ENCODE results near the gene CD82.

The CD82 gene

GRCh38 chr11:44600839-44601383 is 35.4 kb downstream of the CD82 start:
- intact Hi-C loops (cut with micrococcal nuclease): no loop called here
- Mint-ChIP-seq H3K9me3 (no peaks in the 10 kb centered on the region), H3K4me1 (ENCODE audit: low read depth) (peaks cover 6% of the 10 kb centered on the region), H3K27ac (no peak overlapping the region), H3K4me3 (no peak overlapping the region), H3K27me3 (no peaks in the 10 kb centered on the region), H3K36me3 (ENCODE audit: low read depth) (peaks cover 19% of the 10 kb centered on the region)

- Mint-ChIP-seq H3K36me3 (ENCODE audit: low read depth) (peaks cover 19% of the 10 kb centered on the region), H3K9me3 (no peaks in the 10 kb centered on the region), H3K27me3 (no peaks in the 10 kb centered on the region), H3K4me3 (no peak overlapping the region), H3K27ac (no peak overlapping the region), H3K4me1 (ENCODE audit: low read depth) (peaks cover 4% of the 10 kb centered on the region)
- intact Hi-C loops (cut with micrococcal nuclease): no loop called here
These were observed 36.3 kb downstream of the CD82 start for GRCh38 chr11:44601471-44602370.

- H3K9me3 Mint-ChIP-seq: no peaks in the 10 kb centered on the region
- H3K4me3 Mint-ChIP-seq: no peak overlapping the region
- H3K27ac Mint-ChIP-seq: no peak overlapping the region
- H3K36me3 Mint-ChIP-seq (ENCODE audit: low read depth): peaks cover 19% of the 10 kb centered on the region
- intact Hi-C loops (cut with micrococcal nuclease): no loop called here
- H3K4me1 Mint-ChIP-seq (ENCODE audit: low read depth): no peaks in the 10 kb centered on the region
- no peaks in the 10 kb centered on the region for H3K27me3 Mint-ChIP-seq
These were observed 37.4 kb downstream of the CD82 start for GRCh38 chr11:44602891-44603310.

- Mint-ChIP-seq H3K4me3 (no peak overlapping the region), H3K36me3 (ENCODE audit: low read depth) (peaks cover 19% of the 10 kb centered on the region), H3K9me3 (no peaks in the 10 kb centered on the region), H3K27ac (no peak overlapping the region), H3K27me3 (no peaks in the 10 kb centered on the region), H3K4me1 (ENCODE audit: low read depth) (peaks cover 8% of the 10 kb centered on the region)
- intact Hi-C loops (cut with micrococcal nuclease): no loop called here
These were observed 38.7 kb downstream of the CD82 start for GRCh38 chr11:44604171-44604581.

- intact Hi-C loops (cut with micrococcal nuclease): no loop called here
- Mint-ChIP-seq H3K4me3 (no peak overlapping the region), H3K27ac (no peak overlapping the region), H3K4me1 (ENCODE audit: low read depth) (peaks cover 18% of the 10 kb centered on the region), H3K36me3 (ENCODE audit: low read depth) (peaks cover 19% of the 10 kb centered on the region), H3K9me3 (no peaks in the 10 kb centered on the region), H3K27me3 (no peaks in the 10 kb centered on the region)
These were observed 39.7 kb downstream of the CD82 start for GRCh38 chr11:44605068-44605708.

GRCh38 chr11:44605965-44606364 is 40.5 kb downstream of the CD82 start:
- Mint-ChIP-seq H3K4me1 (ENCODE audit: low read depth) (peaks cover 19% of the 10 kb centered on the region), H3K4me3 (no peak overlapping the region), H3K27me3 (no peaks in the 10 kb centered on the region), H3K36me3 (ENCODE audit: low read depth) (peaks cover 19% of the 10 kb centered on the region), H3K27ac (no peak overlapping the region), H3K9me3 (no peaks in the 10 kb centered on the region)
- intact Hi-C loops (cut with micrococcal nuclease): no loop called here

- Mint-ChIP-seq H3K36me3 (ENCODE audit: low read depth) (peaks cover 19% of the 10 kb centered on the region), H3K4me1 (ENCODE audit: low read depth) (peaks cover 23% of the 10 kb centered on the region), H3K27ac (no peak overlapping the region), H3K9me3 (no peaks in the 10 kb centered on the region), H3K4me3 (no peak overlapping the region), H3K27me3 (no peaks in the 10 kb centered on the region)
- intact Hi-C loops (cut with micrococcal nuclease): no loop called here
These were observed 41.0 kb downstream of the CD82 start for GRCh38 chr11:44606472-44606871.

- Mint-ChIP-seq H3K4me3 (no peak overlapping the region), H3K36me3 (ENCODE audit: low read depth) (peaks cover 19% of the 10 kb centered on the region), H3K9me3 (no peaks in the 10 kb centered on the region), H3K27ac (no peak overlapping the region), H3K27me3 (no peaks in the 10 kb centered on the region), H3K4me1 (ENCODE audit: low read depth) (peaks cover 27% of the 10 kb centered on the region)
- intact Hi-C loops (cut with micrococcal nuclease): no loop called here
These were observed 42.0 kb downstream of the CD82 start for GRCh38 chr11:44607319-44607962.

GRCh38 chr11:44607987-44608386 is 42.5 kb downstream of the CD82 start:
- no peaks in the 10 kb centered on the region for H3K9me3 Mint-ChIP-seq
- H3K36me3 Mint-ChIP-seq (ENCODE audit: low read depth): peaks cover 19% of the 10 kb centered on the region
- H3K4me3 Mint-ChIP-seq: no peak overlapping the region
- no peak overlapping the region for H3K27ac Mint-ChIP-seq
- intact Hi-C loops (cut with micrococcal nuclease): no loop called here
- peaks cover 27% of the 10 kb centered on the region for H3K4me1 Mint-ChIP-seq (ENCODE audit: low read depth)
- no peaks in the 10 kb centered on the region for H3K27me3 Mint-ChIP-seq

- peaks cover 27% of the 10 kb centered on the region for H3K4me1 Mint-ChIP-seq (ENCODE audit: low read depth)
- intact Hi-C loops (cut with micrococcal nuclease): no loop called here
- peaks cover 19% of the 10 kb centered on the region for H3K36me3 Mint-ChIP-seq (ENCODE audit: low read depth)
- no peaks in the 10 kb centered on the region for H3K27me3 Mint-ChIP-seq
- no peaks in the 10 kb centered on the region for H3K9me3 Mint-ChIP-seq
- H3K4me3 Mint-ChIP-seq: no peak overlapping the region
- H3K27ac Mint-ChIP-seq: no peak overlapping the region
These were observed 43.2 kb downstream of the CD82 start for GRCh38 chr11:44608651-44608990.

GRCh38 chr11:44608991-44609782 is 43.7 kb downstream of the CD82 start:
- H3K27me3 Mint-ChIP-seq: no peaks in the 10 kb centered on the region
- peaks cover 14% of the 10 kb centered on the region for H3K36me3 Mint-ChIP-seq (ENCODE audit: low read depth)
- H3K9me3 Mint-ChIP-seq: no peaks in the 10 kb centered on the region
- intact Hi-C loops (cut with micrococcal nuclease): no loop called here
- no peak overlapping the region for H3K4me3 Mint-ChIP-seq
- peak overlapping the region; percentile 9 for H3K27ac Mint-ChIP-seq
- peaks cover 27% of the 10 kb centered on the region for H3K4me1 Mint-ChIP-seq (ENCODE audit: low read depth)

- no peak overlapping the region for H3K4me3 Mint-ChIP-seq
These were observed 44.3 kb downstream of the CD82 start for GRCh38 chr11:44609783-44610155.

GRCh38 chr11:44610186-44610955 is 44.9 kb downstream of the CD82 start:
- no peak overlapping the region for H3K4me3 Mint-ChIP-seq
- H3K4me1 Mint-ChIP-seq (ENCODE audit: low read depth): peaks cover 27% of the 10 kb centered on the region
- H3K27ac Mint-ChIP-seq: no peak overlapping the region
- H3K27me3 Mint-ChIP-seq: no peaks in the 10 kb centered on the region
- no peaks in the 10 kb centered on the region for H3K9me3 Mint-ChIP-seq
- H3K36me3 Mint-ChIP-seq (ENCODE audit: low read depth): peaks cover 2% of the 10 kb centered on the region
- intact Hi-C loops (cut with micrococcal nuclease): loop anchor here (5.0 kb wide), 1 partner anchor 33 kb away; no protein-coding TSS in a partner anchor

More at GRCh38 chr11:44609783-44610155, 44.3 kb downstream of the CD82 start:
- H3K9me3 Mint-ChIP-seq: no peaks in the 10 kb centered on the region
- H3K4me1 Mint-ChIP-seq (ENCODE audit: low read depth): peaks cover 27% of the 10 kb centered on the region
- peaks cover 8% of the 10 kb centered on the region for H3K36me3 Mint-ChIP-seq (ENCODE audit: low read depth)
- peak overlapping the region; percentile 9 for H3K27ac Mint-ChIP-seq
- intact Hi-C loops (cut with micrococcal nuclease): loop anchor here (5.0 kb wide), 1 partner anchor 32 kb away; no protein-coding TSS in a partner anchor
- H3K27me3 Mint-ChIP-seq: no peaks in the 10 kb centered on the region
